Panc1 (cell line): ENCODE data around the gene STX18. TPM values are rescaled to one million over a fixed set of nuclear protein-coding genes. Genes with fewer than 3 reads are reported as not detected.

ENCODE experiments used
- ATAC-seq: fragments of 200-7000 bp; cut with Tn5 transposase; 2 replicates; pipeline ENCODE4 v1.9.1; 2020; ENCODE audit warnings: mild to moderate bottlenecking, moderate library complexity
- BruUV-seq: library from RNA; stranded (reverse); fragments of 400-500 nt; replicated peaks from 2 replicates; lab custom pipeline; 2021; lab: Mats Ljungman, UMichigan
- CTCF ChIA-PET: fragments of 300-600 bp; sonication (Branson Sonifier 250); formaldehyde crosslinking; loops from one replicate; lab custom pipeline; 2022; ENCODE audit warnings: antibody characterized with exemption; lab: Charles Lee
- POLR2A ChIA-PET: fragments of 300-600 bp; sonication (Branson Sonifier 250); formaldehyde crosslinking; loops from one replicate; lab custom pipeline; 2022; ENCODE audit warnings: antibody characterized with exemption; lab: Charles Lee
- DNase-seq: peaks from one replicate; pipeline ENCODE4 v3.0.0-alpha.2; 2010; ENCODE audit warnings: low read depth, low spot score
- H3K27ac ChIP-seq: 2 replicates; pipeline ENCODE4 v1.5.1; 2011; ENCODE audit warnings: mild to moderate bottlenecking, low read length, inconsistent platforms
- H3K27me3 ChIP-seq: fragments of 200-500 bp; sonication (Bioruptor generic); 2 replicates; pipeline ENCODE4 v1.6.0; 2014; ENCODE audit warnings: low read length, inconsistent platforms; ENCODE audit not compliant: control insufficient read depth, insufficient read depth
- H3K36me3 ChIP-seq: fragments of 200-500 bp; sonication (Bioruptor generic); 2 replicates; pipeline ENCODE4 v1.5.1; 2014; ENCODE audit warnings: inconsistent platforms, mild to moderate bottlenecking, low read length, moderate library complexity; ENCODE audit not compliant: control insufficient read depth, insufficient read depth
- H3K4me1 ChIP-seq: 2 replicates; pipeline ENCODE4 v1.5.1; 2011; ENCODE audit warnings: inconsistent platforms, mild to moderate bottlenecking, low read length, moderate library complexity; ENCODE audit not compliant: control insufficient read depth, insufficient read depth
- H3K4me3 ChIP-seq, 2 experiments: 2 replicates each; pipeline ENCODE4 v1.5.1; 2011 to 2012; ENCODE audit warnings: low read depth in 2 of 2, low read length in 2 of 2, mild to moderate bottlenecking in 2 of 2, inconsistent platforms in 1 of 2, moderate library complexity in 1 of 2
- H3K9me3 ChIP-seq: fragments of 200-500 bp; sonication (Bioruptor generic); 2 replicates; pipeline ENCODE4 v1.5.1; 2014; ENCODE audit warnings: low read depth, mild to moderate bottlenecking, inconsistent platforms, low read length, moderate library complexity; ENCODE audit not compliant: control insufficient read depth, insufficient read depth
- POLR2AphosphoS5 ChIP-seq: IDR thresholded peaks from 2 replicates; pipeline ENCODE4 v1.6.1; 2012; ENCODE audit warnings: mild to moderate bottlenecking, low read depth, low read length, moderate library complexity
- SIN3A ChIP-seq: IDR thresholded peaks from 2 replicates; pipeline ENCODE4 v1.6.1; 2012; ENCODE audit warnings: low read depth, mild to moderate bottlenecking, low read length, moderate library complexity, borderline replicate concordance; ENCODE audit not compliant: insufficient read depth
- TCF7L2 ChIP-seq: IDR thresholded peaks from 2 replicates; pipeline ENCODE4 v1.6.1; 2011; ENCODE audit warnings: mild to moderate bottlenecking, low read depth, low read length, inconsistent platforms
- in situ Hi-C: cut with HindIII; loops from 2 replicates; pipeline ENCODE4 v1.10.0; 2016; ENCODE audit warnings: low sequenced_read_pairs, low pct_unique_long_range_greater_than_20kb
- intact Hi-C: fragments of 100-400 bp; cut with micrococcal nuclease; formaldehyde crosslinking; loops from one replicate; pipeline ENCODE4 v1.10.0; 2022; ENCODE audit not compliant: unreplicated experiment
- total RNA-seq: library from RNA; stranded (reverse); gene quantifications from one replicate; pipeline ENCODE4 v1.2.1, GENCODE V29; 2021; ENCODE audit not compliant: unreplicated experiment
- TF ChIP-seq, protein P1 (sequence below): fragments of 450-650 bp; IDR thresholded peaks from 2 replicates; pipeline ENCODE4 v1.5.1; 2017; ENCODE audit warnings: mild to moderate bottlenecking
- TF ChIP-seq, protein P2 (sequence below), 2 experiments: IDR thresholded peaks; 2 replicates each; pipeline ENCODE4 v1.6.1; 2011 to 2012; ENCODE audit warnings: low read depth in 2 of 2, control low read depth in 1 of 2, low read length in 1 of 2, mild to moderate bottlenecking in 1 of 2, moderate library complexity in 1 of 2; ENCODE audit not compliant: insufficient read depth in 1 of 2

The STX18 gene
- total RNA-seq, 1 experiment from 2014 or later = 15.0 TPM

DNA sequence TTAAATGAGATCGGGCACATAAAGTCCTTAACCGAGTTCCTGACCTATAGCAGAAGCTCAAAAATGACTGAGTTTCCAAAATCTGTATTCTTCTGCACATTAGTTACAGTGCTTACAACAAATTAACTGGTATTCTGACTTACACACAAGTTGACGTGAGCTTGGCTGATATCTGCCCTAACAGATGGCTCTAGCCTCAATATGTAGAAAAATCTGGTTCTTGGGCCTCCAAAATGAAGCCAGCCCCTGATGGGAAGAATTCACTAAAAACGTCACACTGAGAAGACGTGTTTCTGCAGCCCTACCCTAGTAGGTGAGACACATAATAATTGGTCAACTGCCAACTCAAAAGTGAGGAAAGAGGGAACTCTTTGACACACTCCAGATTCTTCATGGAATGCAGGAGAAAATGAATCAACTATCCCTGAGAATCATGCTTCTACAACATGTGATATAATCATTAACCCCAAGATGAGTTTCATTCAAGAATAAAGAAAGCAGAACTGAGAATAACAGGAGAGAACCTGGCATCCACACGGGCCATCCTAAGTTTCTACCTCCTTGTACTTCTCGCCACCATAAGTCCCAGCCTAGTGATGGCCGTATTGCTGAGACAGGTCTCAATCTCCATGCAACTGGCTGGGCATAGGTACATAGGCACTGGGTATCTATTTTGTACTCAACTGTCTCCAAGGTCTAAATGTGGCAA is 8.2 kb downstream of the STX18 start:
- Histone ChIP-seq H3K36me3 (no peaks in the 10 kb centered on the region), H3K27ac (no peak overlapping the region), H3K9me3 (no peaks in the 10 kb centered on the region), H3K4me3 (no peak overlapping the region), H3K27me3 (no peaks in the 10 kb centered on the region), H3K4me1 (no peaks in the 10 kb centered on the region)
- in situ Hi-C loops = no loop called here
- DNase-seq (no peak), ATAC-seq (no peak)
- CTCF ChIA-PET = no interaction called here
- no TSS peak for BruUV-seq
- POLR2A ChIA-PET = no interaction called here
- intact Hi-C loops = no loop called here
- TF ChIP-seq, protein P1, sequence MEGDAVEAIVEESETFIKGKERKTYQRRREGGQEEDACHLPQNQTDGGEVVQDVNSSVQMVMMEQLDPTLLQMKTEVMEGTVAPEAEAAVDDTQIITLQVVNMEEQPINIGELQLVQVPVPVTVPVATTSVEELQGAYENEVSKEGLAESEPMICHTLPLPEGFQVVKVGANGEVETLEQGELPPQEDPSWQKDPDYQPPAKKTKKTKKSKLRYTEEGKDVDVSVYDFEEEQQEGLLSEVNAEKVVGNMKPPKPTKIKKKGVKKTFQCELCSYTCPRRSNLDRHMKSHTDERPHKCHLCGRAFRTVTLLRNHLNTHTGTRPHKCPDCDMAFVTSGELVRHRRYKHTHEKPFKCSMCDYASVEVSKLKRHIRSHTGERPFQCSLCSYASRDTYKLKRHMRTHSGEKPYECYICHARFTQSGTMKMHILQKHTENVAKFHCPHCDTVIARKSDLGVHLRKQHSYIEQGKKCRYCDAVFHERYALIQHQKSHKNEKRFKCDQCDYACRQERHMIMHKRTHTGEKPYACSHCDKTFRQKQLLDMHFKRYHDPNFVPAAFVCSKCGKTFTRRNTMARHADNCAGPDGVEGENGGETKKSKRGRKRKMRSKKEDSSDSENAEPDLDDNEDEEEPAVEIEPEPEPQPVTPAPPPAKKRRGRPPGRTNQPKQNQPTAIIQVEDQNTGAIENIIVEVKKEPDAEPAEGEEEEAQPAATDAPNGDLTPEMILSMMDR = no peak
- TF ChIP-seq POLR2AphosphoS5 = no peak
- TF ChIP-seq SIN3A = no peak

DNA sequence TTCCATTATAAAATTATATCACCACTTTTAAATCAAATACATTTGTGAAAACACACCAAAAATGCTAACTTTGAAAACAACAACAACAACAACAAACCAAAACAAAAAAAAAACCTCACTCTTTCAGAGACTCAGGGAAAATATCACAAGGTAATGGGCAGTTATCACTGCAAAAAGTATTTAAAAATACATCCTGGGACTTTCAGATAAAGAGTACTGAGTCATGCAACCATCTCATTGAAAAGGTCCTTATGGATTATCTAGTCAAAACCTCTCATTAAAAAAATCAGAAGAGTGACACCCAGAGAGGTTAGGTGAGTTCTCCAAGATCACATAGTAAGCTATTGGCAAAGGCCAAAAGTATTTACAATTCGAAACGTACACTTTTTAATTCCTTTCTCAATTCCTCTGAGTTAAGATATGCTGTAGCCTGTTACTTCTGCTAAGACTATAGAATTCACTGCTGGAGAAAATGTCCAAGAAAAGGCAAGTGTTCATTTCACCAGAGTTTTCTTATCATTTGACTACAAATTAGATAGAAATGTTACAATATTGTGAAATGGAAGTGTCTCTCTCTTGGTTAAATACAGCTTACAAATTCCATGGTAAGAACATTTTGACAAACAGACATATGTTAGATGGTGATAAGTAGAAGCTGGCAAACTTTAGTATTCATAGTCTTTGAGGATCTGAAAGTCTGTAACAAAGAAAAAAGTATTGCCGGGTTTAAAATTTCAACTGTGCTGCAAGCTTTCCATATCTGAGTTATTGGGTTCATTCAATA is 9.3 kb downstream of the STX18 start:
- CTCF ChIA-PET = no interaction called here
- in situ Hi-C loops = no loop called here

More for the DNA sequence above, 9.3 kb downstream of the STX18 start:
- intact Hi-C loops = no loop called here
- H3K4me1 ChIP-seq = no peaks in the 10 kb centered on the region
- no peaks in the 10 kb centered on the region for H3K36me3 ChIP-seq
- BruUV-seq = no TSS peak
- DNase-seq (no peak), ATAC-seq (no peak)
- no peaks in the 10 kb centered on the region for H3K27me3 ChIP-seq
- no peaks in the 10 kb centered on the region for H3K9me3 ChIP-seq
- POLR2A ChIA-PET = no interaction called here
- no peak overlapping the region for H3K27ac ChIP-seq
- TF ChIP-seq, protein P1 = no peak
- no peak for TF ChIP-seq TCF7L2
- no peak for TF ChIP-seq SIN3A
- TF ChIP-seq POLR2AphosphoS5 = no peak
- TF ChIP-seq, protein P2, sequence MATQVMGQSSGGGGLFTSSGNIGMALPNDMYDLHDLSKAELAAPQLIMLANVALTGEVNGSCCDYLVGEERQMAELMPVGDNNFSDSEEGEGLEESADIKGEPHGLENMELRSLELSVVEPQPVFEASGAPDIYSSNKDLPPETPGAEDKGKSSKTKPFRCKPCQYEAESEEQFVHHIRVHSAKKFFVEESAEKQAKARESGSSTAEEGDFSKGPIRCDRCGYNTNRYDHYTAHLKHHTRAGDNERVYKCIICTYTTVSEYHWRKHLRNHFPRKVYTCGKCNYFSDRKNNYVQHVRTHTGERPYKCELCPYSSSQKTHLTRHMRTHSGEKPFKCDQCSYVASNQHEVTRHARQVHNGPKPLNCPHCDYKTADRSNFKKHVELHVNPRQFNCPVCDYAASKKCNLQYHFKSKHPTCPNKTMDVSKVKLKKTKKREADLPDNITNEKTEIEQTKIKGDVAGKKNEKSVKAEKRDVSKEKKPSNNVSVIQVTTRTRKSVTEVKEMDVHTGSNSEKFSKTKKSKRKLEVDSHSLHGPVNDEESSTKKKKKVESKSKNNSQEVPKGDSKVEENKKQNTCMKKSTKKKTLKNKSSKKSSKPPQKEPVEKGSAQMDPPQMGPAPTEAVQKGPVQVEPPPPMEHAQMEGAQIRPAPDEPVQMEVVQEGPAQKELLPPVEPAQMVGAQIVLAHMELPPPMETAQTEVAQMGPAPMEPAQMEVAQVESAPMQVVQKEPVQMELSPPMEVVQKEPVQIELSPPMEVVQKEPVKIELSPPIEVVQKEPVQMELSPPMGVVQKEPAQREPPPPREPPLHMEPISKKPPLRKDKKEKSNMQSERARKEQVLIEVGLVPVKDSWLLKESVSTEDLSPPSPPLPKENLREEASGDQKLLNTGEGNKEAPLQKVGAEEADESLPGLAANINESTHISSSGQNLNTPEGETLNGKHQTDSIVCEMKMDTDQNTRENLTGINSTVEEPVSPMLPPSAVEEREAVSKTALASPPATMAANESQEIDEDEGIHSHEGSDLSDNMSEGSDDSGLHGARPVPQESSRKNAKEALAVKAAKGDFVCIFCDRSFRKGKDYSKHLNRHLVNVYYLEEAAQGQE (IDR thresholded peaks at IDR 0.05; ENCODE audit: insufficient read depth in 1 of 2, low read depth in 2 of 2, low read length in 1 of 2) = no peak
- H3K4me3 ChIP-seq = no peak overlapping the region
